HepG2 (cell line): ENCODE data around the gene COG1. TPM values are rescaled to one million over a fixed set of nuclear protein-coding genes. Genes with fewer than 3 reads are reported as not detected.

Source experiments
- AGO2 ChIP-seq: fragments of 200-400 bp; formaldehyde crosslinking; optimal IDR thresholded peaks from 2 replicates; pipeline ENCODE3; 2017; ENCODE audit warnings: mild to moderate bottlenecking, low read depth, low read length, moderate library complexity
- CHD2 ChIP-seq: IDR thresholded peaks from 2 replicates; pipeline ENCODE4 v1.6.1; 2011; ENCODE audit warnings: low read depth, low read length, improper control_type of control experiment
- IKZF1 ChIP-seq: fragments of 450-650 bp; IDR thresholded peaks from 2 replicates; pipeline ENCODE4 v1.7.1; 2016
- MIXL1 ChIP-seq: IDR thresholded peaks from 2 replicates; pipeline ENCODE4 v1.6.1; 2016
- RBM22 ChIP-seq: fragments of 200-400 bp; formaldehyde crosslinking; optimal IDR thresholded peaks from 2 replicates; pipeline ENCODE3; 2017; ENCODE audit warnings: mild to moderate bottlenecking, low read length, moderate library complexity
- U2AF1 ChIP-seq: fragments of 200-400 bp; formaldehyde crosslinking; optimal IDR thresholded peaks from 2 replicates; pipeline ENCODE3; 2017; ENCODE audit warnings: mild to moderate bottlenecking, low read depth, low read length
- ZNF772 ChIP-seq: sonication (generic); formaldehyde crosslinking; IDR thresholded peaks from 2 replicates; pipeline ENCODE4 v1.5.0; 2020; ENCODE audit warnings: mild to moderate bottlenecking, missing genetic modification reagents
- polyA plus RNA-seq, 8 experiments: library from polyadenylated mRNA; depleted of rRNA in 3 of 8; stranded (reverse) in 7 of 8; unstranded in 1 of 8; fragments of >200 nt; fragmentation: Illumina TruSeq in 4 of 8; extraction: Trizol in 4 of 8; gene quantifications; 2 replicates each; pipeline versions ENCODE4 v1.2.1 to v1.2.3, GENCODE V29; 2011 to 2016; ENCODE audit warnings: low read depth in 4 of 8, missing spikeins in 1 of 8, mixed read lengths in 1 of 8; ENCODE audit not compliant: insufficient read depth in 1 of 8
- total RNA-seq, 5 experiments: library from RNA; depleted of rRNA; stranded (reverse); fragments of >200 nt; fragmentation: Illumina TruSeq; extraction: Trizol; gene quantifications; 2 replicates each; pipeline ENCODE4 v1.2.3, GENCODE V29; 2016; ENCODE audit warnings: low read depth in 1 of 5
- TF ChIP-seq, protein P1 (sequence below): sonication (generic); formaldehyde crosslinking; IDR thresholded peaks from 2 replicates; pipeline ENCODE4 v1.8.1; 2023; ENCODE audit warnings: mild to moderate bottlenecking, missing genetic modification reagents
- TF ChIP-seq, protein P2 (sequence below): sonication (generic); formaldehyde crosslinking; IDR thresholded peaks from 2 replicates; pipeline ENCODE4 v1.4.0; 2020; ENCODE audit warnings: missing genetic modification reagents
- TF ChIP-seq, protein P3 (sequence below): sonication (generic); formaldehyde crosslinking; IDR thresholded peaks from 2 replicates; pipeline ENCODE4 v1.4.0; 2020; ENCODE audit warnings: mild to moderate bottlenecking, low read depth, missing genetic modification reagents
- TF ChIP-seq, protein P4 (sequence below): sonication (generic); formaldehyde crosslinking; IDR thresholded peaks from one replicate; pipeline ENCODE4 v1.5.1; 2020; ENCODE audit warnings: mild to moderate bottlenecking, missing genetic modification reagents; ENCODE audit errors: not compliant biosample characterization
- TF ChIP-seq, protein P5 (sequence below): sonication (generic); formaldehyde crosslinking; IDR thresholded peaks from 2 replicates; pipeline ENCODE4 v1.4.0; 2020; ENCODE audit warnings: missing genetic modification reagents
- TF ChIP-seq, protein P6 (sequence below): fragments of 450-650 bp; IDR thresholded peaks from 2 replicates; pipeline ENCODE4 v1.6.1; 2017; ENCODE audit warnings: mild to moderate bottlenecking

The COG1 gene
- total and polyA plus RNA-seq, 2 of the 13 experiments (the other 11 are each of a cell fraction or from before 2014, with no cell fraction given), result 36.6 to 39.7 TPM

DNA sequence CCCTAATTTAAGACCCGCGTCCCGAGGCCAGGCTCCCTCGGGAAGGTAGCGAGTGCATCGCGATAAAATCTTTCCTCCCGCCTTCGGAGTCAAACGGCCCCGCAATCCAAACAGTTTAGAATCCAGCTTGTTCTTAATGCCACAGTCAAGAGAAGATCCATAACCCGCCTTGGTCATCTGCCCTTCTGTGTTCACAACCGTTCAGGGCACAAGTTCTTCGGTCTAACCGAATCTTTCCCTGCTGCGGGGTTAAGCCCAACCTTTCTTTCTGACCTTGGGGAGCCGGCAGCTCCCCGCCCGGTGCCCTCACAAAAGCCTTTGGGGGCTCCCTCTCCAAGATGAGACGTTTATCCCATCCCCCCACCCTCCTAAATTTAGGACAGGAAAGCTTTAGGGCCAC lies 38.5 kb downstream of the COG1 start (continued):
- TF ChIP-seq, protein P1, sequence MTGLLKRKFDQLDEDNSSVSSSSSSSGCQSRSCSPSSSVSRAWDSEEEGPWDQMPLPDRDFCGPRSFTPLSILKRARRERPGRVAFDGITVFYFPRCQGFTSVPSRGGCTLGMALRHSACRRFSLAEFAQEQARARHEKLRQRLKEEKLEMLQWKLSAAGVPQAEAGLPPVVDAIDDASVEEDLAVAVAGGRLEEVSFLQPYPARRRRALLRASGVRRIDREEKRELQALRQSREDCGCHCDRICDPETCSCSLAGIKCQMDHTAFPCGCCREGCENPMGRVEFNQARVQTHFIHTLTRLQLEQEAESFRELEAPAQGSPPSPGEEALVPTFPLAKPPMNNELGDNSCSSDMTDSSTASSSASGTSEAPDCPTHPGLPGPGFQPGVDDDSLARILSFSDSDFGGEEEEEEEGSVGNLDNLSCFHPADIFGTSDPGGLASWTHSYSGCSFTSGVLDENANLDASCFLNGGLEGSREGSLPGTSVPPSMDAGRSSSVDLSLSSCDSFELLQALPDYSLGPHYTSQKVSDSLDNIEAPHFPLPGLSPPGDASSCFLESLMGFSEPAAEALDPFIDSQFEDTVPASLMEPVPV (CRISPR knock-in tag), result no peak
- TF ChIP-seq U2AF1, result no peak
- no peak for TF ChIP-seq AGO2
- TF ChIP-seq, protein P2, sequence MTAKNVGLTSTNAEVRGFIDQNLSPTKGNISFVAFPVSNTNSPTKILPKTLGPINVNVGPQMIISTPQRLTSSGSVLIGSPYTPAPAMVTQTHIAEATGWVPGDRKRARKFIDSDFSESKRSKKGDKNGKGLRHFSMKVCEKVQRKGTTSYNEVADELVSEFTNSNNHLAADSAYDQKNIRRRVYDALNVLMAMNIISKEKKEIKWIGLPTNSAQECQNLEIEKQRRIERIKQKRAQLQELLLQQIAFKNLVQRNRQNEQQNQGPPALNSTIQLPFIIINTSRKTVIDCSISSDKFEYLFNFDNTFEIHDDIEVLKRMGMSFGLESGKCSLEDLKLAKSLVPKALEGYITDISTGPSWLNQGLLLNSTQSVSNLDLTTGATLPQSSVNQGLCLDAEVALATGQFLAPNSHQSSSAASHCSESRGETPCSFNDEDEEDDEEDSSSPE (CRISPR knock-in tag), result 0 out of 2 replicates have a peak, but pooled peaks have one; percentile 29
- 0 out of 2 replicates have a peak, but pooled peaks have one; percentile 8 for TF ChIP-seq MIXL1 (CRISPR knock-in tag)
- TF ChIP-seq, protein P3, sequence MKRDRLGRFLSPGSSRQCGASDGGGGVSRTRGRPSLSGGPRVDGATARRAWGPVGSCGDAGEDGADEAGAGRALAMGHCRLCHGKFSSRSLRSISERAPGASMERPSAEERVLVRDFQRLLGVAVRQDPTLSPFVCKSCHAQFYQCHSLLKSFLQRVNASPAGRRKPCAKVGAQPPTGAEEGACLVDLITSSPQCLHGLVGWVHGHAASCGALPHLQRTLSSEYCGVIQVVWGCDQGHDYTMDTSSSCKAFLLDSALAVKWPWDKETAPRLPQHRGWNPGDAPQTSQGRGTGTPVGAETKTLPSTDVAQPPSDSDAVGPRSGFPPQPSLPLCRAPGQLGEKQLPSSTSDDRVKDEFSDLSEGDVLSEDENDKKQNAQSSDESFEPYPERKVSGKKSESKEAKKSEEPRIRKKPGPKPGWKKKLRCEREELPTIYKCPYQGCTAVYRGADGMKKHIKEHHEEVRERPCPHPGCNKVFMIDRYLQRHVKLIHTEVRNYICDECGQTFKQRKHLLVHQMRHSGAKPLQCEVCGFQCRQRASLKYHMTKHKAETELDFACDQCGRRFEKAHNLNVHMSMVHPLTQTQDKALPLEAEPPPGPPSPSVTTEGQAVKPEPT (CRISPR knock-in tag), result no peak
- TF ChIP-seq, protein P4, sequence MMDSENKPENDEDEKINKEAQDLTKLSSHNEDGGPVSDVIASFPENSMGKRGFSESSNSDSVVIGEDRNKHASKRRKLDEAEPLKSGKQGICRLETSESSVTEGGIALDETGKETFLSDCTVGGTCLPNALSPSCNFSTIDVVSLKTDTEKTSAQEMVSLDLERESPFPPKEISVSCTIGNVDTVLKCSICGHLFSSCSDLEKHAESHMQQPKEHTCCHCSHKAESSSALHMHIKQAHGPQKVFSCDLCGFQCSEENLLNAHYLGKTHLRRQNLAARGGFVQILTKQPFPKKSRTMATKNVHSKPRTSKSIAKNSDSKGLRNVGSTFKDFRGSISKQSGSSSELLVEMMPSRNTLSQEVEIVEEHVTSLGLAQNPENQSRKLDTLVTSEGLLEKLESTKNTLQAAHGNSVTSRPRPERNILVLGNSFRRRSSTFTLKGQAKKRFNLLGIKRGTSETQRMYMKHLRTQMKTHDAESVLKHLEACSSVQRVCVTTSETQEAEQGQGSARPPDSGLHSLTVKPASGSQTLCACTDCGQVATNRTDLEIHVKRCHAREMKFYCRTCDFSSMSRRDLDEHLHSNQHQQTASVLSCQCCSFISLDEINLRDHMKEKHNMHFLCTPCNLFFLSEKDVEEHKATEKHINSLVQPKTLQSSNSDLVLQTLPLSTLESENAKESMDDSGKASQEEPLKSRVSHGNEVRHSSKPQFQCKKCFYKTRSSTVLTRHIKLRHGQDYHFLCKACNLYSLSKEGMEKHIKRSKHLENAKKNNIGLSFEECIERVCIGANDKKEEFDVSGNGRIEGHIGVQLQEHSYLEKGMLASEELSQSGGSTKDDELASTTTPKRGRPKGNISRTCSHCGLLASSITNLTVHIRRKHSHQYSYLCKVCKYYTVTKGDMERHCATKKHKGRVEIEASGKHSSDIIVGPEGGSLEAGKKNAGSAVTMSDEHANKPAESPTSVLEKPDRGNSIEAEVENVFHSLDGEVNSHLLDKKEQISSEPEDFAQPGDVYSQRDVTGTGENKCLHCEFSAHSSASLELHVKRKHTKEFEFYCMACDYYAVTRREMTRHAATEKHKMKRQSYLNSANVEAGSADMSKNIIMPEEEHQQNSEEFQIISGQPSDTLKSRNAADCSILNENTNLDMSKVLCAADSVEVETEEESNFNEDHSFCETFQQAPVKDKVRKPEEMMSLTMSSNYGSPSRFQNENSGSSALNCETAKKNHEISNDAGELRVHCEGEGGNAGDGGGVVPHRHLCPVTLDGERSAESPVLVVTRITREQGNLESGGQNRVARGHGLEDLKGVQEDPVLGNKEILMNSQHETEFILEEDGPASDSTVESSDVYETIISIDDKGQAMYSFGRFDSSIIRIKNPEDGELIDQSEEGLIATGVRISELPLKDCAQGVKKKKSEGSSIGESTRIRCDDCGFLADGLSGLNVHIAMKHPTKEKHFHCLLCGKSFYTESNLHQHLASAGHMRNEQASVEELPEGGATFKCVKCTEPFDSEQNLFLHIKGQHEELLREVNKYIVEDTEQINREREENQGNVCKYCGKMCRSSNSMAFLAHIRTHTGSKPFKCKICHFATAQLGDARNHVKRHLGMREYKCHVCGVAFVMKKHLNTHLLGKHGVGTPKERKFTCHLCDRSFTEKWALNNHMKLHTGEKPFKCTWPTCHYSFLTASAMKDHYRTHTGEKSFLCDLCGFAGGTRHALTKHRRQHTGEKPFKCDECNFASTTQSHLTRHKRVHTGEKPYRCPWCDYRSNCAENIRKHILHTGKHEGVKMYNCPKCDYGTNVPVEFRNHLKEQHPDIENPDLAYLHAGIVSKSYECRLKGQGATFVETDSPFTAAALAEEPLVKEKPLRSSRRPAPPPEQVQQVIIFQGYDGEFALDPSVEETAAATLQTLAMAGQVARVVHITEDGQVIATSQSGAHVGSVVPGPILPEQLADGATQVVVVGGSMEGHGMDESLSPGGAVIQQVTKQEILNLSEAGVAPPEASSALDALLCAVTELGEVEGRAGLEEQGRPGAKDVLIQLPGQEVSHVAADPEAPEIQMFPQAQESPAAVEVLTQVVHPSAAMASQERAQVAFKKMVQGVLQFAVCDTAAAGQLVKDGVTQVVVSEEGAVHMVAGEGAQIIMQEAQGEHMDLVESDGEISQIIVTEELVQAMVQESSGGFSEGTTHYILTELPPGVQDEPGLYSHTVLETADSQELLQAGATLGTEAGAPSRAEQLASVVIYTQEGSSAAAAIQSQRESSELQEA (CRISPR knock-in tag), result no peak
- TF ChIP-seq, protein P5, sequence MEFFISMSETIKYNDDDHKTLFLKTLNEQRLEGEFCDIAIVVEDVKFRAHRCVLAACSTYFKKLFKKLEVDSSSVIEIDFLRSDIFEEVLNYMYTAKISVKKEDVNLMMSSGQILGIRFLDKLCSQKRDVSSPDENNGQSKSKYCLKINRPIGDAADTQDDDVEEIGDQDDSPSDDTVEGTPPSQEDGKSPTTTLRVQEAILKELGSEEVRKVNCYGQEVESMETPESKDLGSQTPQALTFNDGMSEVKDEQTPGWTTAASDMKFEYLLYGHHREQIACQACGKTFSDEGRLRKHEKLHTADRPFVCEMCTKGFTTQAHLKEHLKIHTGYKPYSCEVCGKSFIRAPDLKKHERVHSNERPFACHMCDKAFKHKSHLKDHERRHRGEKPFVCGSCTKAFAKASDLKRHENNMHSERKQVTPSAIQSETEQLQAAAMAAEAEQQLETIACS (CRISPR knock-in tag), result no peak
- TF ChIP-seq, protein P6, sequence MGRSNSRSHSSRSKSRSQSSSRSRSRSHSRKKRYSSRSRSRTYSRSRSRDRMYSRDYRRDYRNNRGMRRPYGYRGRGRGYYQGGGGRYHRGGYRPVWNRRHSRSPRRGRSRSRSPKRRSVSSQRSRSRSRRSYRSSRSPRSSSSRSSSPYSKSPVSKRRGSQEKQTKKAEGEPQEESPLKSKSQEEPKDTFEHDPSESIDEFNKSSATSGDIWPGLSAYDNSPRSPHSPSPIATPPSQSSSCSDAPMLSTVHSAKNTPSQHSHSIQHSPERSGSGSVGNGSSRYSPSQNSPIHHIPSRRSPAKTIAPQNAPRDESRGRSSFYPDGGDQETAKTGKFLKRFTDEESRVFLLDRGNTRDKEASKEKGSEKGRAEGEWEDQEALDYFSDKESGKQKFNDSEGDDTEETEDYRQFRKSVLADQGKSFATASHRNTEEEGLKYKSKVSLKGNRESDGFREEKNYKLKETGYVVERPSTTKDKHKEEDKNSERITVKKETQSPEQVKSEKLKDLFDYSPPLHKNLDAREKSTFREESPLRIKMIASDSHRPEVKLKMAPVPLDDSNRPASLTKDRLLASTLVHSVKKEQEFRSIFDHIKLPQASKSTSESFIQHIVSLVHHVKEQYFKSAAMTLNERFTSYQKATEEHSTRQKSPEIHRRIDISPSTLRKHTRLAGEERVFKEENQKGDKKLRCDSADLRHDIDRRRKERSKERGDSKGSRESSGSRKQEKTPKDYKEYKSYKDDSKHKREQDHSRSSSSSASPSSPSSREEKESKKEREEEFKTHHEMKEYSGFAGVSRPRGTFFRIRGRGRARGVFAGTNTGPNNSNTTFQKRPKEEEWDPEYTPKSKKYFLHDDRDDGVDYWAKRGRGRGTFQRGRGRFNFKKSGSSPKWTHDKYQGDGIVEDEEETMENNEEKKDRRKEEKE, result no peak
- peak; percentile 75 for TF ChIP-seq CHD2
- no peak for TF ChIP-seq RBM22
- no peak for TF ChIP-seq IKZF1
- no peak for TF ChIP-seq ZNF772 (CRISPR knock-in tag)
